HEK293T (cell line): Measurements from ENCODE around the gene NPDC1.

Experiments
- BHLHE40 ChIP-seq: fragments of 450-650 bp; IDR thresholded peaks from 2 replicates; pipeline ENCODE4 v1.6.1; 2016; ENCODE audit warnings: mild to moderate bottlenecking, moderate library complexity, borderline replicate concordance
- ELF4 ChIP-seq: fragments of 450-650 bp; IDR thresholded peaks from 2 replicates; pipeline ENCODE4 v1.6.1; 2017; ENCODE audit warnings: antibody characterized with exemption
- FOXA1 ChIP-seq: fragments of 450-650 bp; IDR thresholded peaks from 2 replicates; pipeline ENCODE4 v1.6.1; 2016; ENCODE audit warnings: mild to moderate bottlenecking
- FOXK2 ChIP-seq: fragments of 450-650 bp; IDR thresholded peaks from 2 replicates; pipeline ENCODE4 v1.6.1; 2016; ENCODE audit warnings: mild to moderate bottlenecking
- FOXM1 ChIP-seq: fragments of 450-650 bp; IDR thresholded peaks from 2 replicates; pipeline ENCODE4 v1.6.1; 2017; ENCODE audit warnings: mild to moderate bottlenecking, borderline replicate concordance
- HDGF ChIP-seq: fragments of 450-650 bp; IDR thresholded peaks from 2 replicates; pipeline ENCODE4 v1.6.1; 2017; ENCODE audit warnings: antibody characterized with exemption, borderline replicate concordance
- L3MBTL2 ChIP-seq: fragments of 450-650 bp; conservative IDR thresholded peaks from 2 replicates; pipeline ENCODE4 v1.6.1; 2016; ENCODE audit warnings: mild to moderate bottlenecking
- LEF1 ChIP-seq: fragments of 450-650 bp; IDR thresholded peaks from 2 replicates; pipeline ENCODE4 v1.6.1; 2017; ENCODE audit warnings: mild to moderate bottlenecking, borderline replicate concordance
- NFRKB ChIP-seq: fragments of 450-650 bp; IDR thresholded peaks from 2 replicates; pipeline ENCODE4 v1.6.1; 2016; ENCODE audit warnings: mild to moderate bottlenecking, moderate library complexity
- SP1 ChIP-seq: fragments of 450-650 bp; IDR thresholded peaks from 2 replicates; pipeline ENCODE4 v1.6.1; 2017
- TARDBP ChIP-seq: fragments of 450-650 bp; IDR thresholded peaks from 2 replicates; pipeline ENCODE4 v1.6.1; 2016
- ZNF384 ChIP-seq: fragments of 450-650 bp; IDR thresholded peaks from 2 replicates; pipeline ENCODE4 v1.6.1; 2016
- TF ChIP-seq, protein P1 (sequence below): fragments of 450-650 bp; IDR thresholded peaks from 2 replicates; pipeline ENCODE4 v1.6.1; 2016

DNA sequence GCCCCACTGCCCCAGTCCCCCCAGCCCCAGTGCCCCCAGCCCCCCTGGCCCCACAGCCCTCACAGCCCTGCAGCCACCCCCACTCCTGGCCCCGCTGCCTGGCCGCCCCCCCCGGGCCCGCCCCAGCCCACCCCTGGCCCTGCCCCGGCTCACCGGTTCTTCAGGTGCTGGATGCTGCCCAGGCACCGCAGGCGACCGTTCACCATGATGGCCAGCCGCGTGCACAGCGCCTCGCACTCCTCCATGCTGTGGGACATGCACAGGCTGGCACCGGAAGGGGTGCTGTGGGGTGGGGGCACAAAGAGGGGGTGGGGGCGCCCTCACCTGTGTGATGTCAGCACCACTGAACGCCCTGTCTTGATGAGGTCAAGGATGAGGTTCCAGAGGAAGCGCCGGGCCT lies 36.8 kb downstream of the NPDC1 start:
- TF ChIP-seq FOXM1 (no peak), FOXK2 (no peak), ZNF384 (no peak), ELF4 (no peak), TARDBP (no peak), HDGF (no peak), SP1 (no peak), FOXA1 (no peak), L3MBTL2 (no peak), NFRKB (no peak), LEF1 (no peak), BHLHE40 (no peak)
- TF ChIP-seq, protein P1, sequence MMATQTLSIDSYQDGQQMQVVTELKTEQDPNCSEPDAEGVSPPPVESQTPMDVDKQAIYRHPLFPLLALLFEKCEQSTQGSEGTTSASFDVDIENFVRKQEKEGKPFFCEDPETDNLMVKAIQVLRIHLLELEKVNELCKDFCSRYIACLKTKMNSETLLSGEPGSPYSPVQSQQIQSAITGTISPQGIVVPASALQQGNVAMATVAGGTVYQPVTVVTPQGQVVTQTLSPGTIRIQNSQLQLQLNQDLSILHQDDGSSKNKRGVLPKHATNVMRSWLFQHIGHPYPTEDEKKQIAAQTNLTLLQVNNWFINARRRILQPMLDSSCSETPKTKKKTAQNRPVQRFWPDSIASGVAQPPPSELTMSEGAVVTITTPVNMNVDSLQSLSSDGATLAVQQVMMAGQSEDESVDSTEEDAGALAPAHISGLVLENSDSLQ: no peak
